CD4-positive, alpha-beta memory T cell (primary cell): Measurements from ENCODE around the gene VASP. TPM values are rescaled to one million over a fixed set of nuclear protein-coding genes. Genes with fewer than 3 reads are reported as not detected.
A peak's percentile ranks its signal among the peaks of the same experiment; 100 is the strongest.

Experiments used
- CTCF ChIA-PET: fragments of 350-600 bp; sonication (Branson Sonifier 250); formaldehyde crosslinking; loops from one replicate; lab custom pipeline; 2021; ENCODE audit warnings: inconsistent platforms; ENCODE audit not compliant: partially characterized antibody; lab: Charles Lee
- POLR2A ChIA-PET: fragments of 350-600 bp; sonication (Branson Sonifier 250); formaldehyde crosslinking; loops from one replicate; lab custom pipeline; 2021; ENCODE audit not compliant: partially characterized antibody; lab: Charles Lee
- DNase-seq, 5 donors: peaks; one replicate each; pipeline versions ENCODE4 v3.0.0 to v3.0.0-alpha.2; 2020 to 2022; ENCODE audit warnings: mixed read lengths in 1 of 5
- H3K27ac ChIP-seq: one replicate; pipeline ENCODE4 v1.7.0; 2013; ENCODE audit warnings: low read depth, low read length
- H3K27me3 ChIP-seq: 2 replicates; pipeline ENCODE4 v1.7.0; 2013; ENCODE audit warnings: mild to moderate bottlenecking, low read length, moderate library complexity; ENCODE audit not compliant: insufficient read depth
- H3K36me3 ChIP-seq: 2 replicates; pipeline ENCODE4 v1.7.0; 2013; ENCODE audit warnings: mild to moderate bottlenecking, low read length, moderate library complexity; ENCODE audit not compliant: insufficient read depth
- H3K4me1 ChIP-seq: 2 replicates; pipeline ENCODE4 v1.7.0; 2013; ENCODE audit warnings: mild to moderate bottlenecking, low read length, moderate library complexity; ENCODE audit not compliant: insufficient read depth
- H3K4me3 ChIP-seq, 2 donors: one replicate each; pipeline ENCODE4 v1.7.0; 2013; ENCODE audit warnings: low read length in 2 of 2, mild to moderate bottlenecking in 1 of 2
- H3K9me3 ChIP-seq, 2 donors: one replicate each; pipeline ENCODE4 v1.7.0; 2013; ENCODE audit warnings: low read length in 2 of 2, control low read depth in 1 of 2; ENCODE audit not compliant: control insufficient read depth in 1 of 2
- H3K27ac Mint-ChIP-seq, 7 donors: one replicate each; pipeline ENCODE4 v1.8.0; 2020 to 2021; ENCODE audit warnings: mixed read lengths in 7 of 7, mild to moderate bottlenecking in 6 of 7, inconsistent platforms in 3 of 7, moderate library complexity in 3 of 7
- H3K27me3 Mint-ChIP-seq, 2 donors: one replicate each; pipeline ENCODE4 v1.8.0; 2020 to 2021; ENCODE audit warnings: mixed read lengths in 2 of 2
- H3K36me3 Mint-ChIP-seq, 2 donors: one replicate each; pipeline ENCODE4 v1.8.0; 2020 to 2021; ENCODE audit warnings: mixed read lengths in 2 of 2, inconsistent platforms in 1 of 2, mild to moderate bottlenecking in 1 of 2
- H3K4me1 Mint-ChIP-seq, 4 donors: one replicate each; pipeline ENCODE4 v1.8.0; 2020 to 2021; ENCODE audit warnings: mixed read lengths in 4 of 4, mild to moderate bottlenecking in 1 of 4
- H3K4me3 Mint-ChIP-seq, 8 donors: one replicate each; pipeline ENCODE4 v1.8.0; 2020 to 2021; ENCODE audit warnings: mixed read lengths in 8 of 8, mild to moderate bottlenecking in 7 of 8, moderate library complexity in 6 of 8, inconsistent platforms in 3 of 8
- H3K9me3 Mint-ChIP-seq, 8 donors: one replicate each; pipeline ENCODE4 v1.8.0; 2020 to 2021; ENCODE audit warnings: mixed read lengths in 8 of 8, mild to moderate bottlenecking in 5 of 8, inconsistent platforms in 3 of 8, moderate library complexity in 1 of 8
- intact Hi-C: fragments of 100-400 bp; cut with micrococcal nuclease; formaldehyde crosslinking; loops from one replicate; pipeline ENCODE4 v1.15.1; 2023
- polyA plus RNA-seq, 2 donors: library from polyadenylated mRNA; unstranded; fragments of 300-500 nt; fragmentation: Illumina TruSeq; gene quantifications; one replicate each; pipeline ENCODE4 v1.2.3, GENCODE V29; 2021
- total RNA-seq, 2 experiments: library from RNA; stranded (reverse); gene quantifications; one replicate each; pipeline ENCODE4 v1.2.3, GENCODE V29; 2021

Gene VASP
- total and polyA plus RNA-seq, 4 experiments from 2014 or later, result 49.1 to 92.8 (median 71.6) TPM

GRCh38 chr19:45485305-45486077 is 21.8 kb upstream of the VASP start:
- peak; percentile 93 to 97 (median 95) for DNase-seq
- H3K4me1 Mint-ChIP-seq, result peaks cover 0 to 11% (median 7%) of the 10 kb centered on the region in 4 donors
- intact Hi-C loops, result loop anchor here (1.0 kb wide), 5 partner anchors 21 to 157 kb away; partner anchors contain the start of gene PPP1R13L
- POLR2A ChIA-PET, result interaction anchor here (0.6 to 3.4 kb wide), 10 partner anchors 11 to 207 kb away, joined by 3 to 36 read pairs (median 4); partner anchors contain the start of genes FOSB, PPM1N, QPCTL and SNRPD2
- H3K36me3 Mint-ChIP-seq, result no peaks in the 10 kb centered on the region
- Histone ChIP-seq H3K4me3 (peak overlapping the region; percentile 66 to 88), H3K9me3 (no peaks in the 10 kb centered on the region), H3K27me3 (no peaks in the 10 kb centered on the region), H3K4me1 (peaks cover 5% of the 10 kb centered on the region), H3K27ac (peak overlapping the region; percentile 34), H3K36me3 (no peaks in the 10 kb centered on the region)
- peaks cover 2 to 3% of the 10 kb centered on the region in 2 donors for H3K27me3 Mint-ChIP-seq
- CTCF ChIA-PET, result interaction anchor here (0.7 to 16.8 kb wide), 34 partner anchors 11 to 446 kb away, joined by 3 to 487 read pairs (median 5); partner anchors contain the start of genes CLASRP, EML2, ERCC1 and FBXO46
- peaks cover 0 to 10% (median 0%) of the 10 kb centered on the region in 8 donors for H3K9me3 Mint-ChIP-seq
- peak overlapping the region; percentile 72 to 94 (median 89) for H3K27ac Mint-ChIP-seq
- peak overlapping the region; percentile 91 to 97 (median 93) for H3K4me3 Mint-ChIP-seq

DNA sequence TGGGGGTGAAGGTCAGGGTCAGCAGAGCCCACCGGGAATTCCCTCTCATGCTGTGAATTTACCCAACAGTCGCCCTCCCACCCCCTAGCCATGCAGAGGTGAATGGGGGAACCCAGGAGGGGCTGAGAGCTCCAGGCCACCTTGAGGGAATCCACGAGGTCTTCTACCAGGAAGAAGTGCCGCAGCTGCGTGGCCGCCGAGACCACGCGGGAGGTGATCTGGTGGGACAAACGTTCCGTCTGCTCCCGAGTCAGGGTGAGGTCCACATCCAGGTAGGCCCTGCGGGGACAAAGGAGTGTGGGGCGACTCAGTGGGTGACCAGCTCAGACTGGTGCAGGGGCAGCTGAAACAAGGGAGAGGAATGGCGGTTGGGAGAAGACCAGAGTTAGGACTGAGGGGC is 18.6 kb upstream of the VASP start:
- Histone ChIP-seq H3K9me3 (no peaks in the 10 kb centered on the region), H3K4me1 (peaks cover 12% of the 10 kb centered on the region), H3K27ac (no peak overlapping the region), H3K4me3 (no peak overlapping the region), H3K27me3 (peaks cover 10% of the 10 kb centered on the region), H3K36me3 (no peaks in the 10 kb centered on the region)
- Mint-ChIP-seq H3K27ac (peak overlapping the region in 2 of 7 donors; percentile 51 to 54), H3K4me3 (peak overlapping the region in 1 of 8 donors; percentile 43), H3K27me3 (peaks cover 5 to 9% of the 10 kb centered on the region in 2 donors), H3K4me1 (peaks cover 6 to 19% (median 11%) of the 10 kb centered on the region in 4 donors), H3K9me3 (peaks cover 0 to 6% (median 0%) of the 10 kb centered on the region in 8 donors), H3K36me3 (no peaks in the 10 kb centered on the region)
- no peak for DNase-seq
- ChIA-PET CTCF (interaction anchor here (2.5 to 16.8 kb wide), 2 partner anchors 10 to 51 kb away, joined by 19 to 487 read pairs; no protein-coding TSS in a partner anchor), POLR2A (interaction anchor here (1.1 to 1.4 kb wide), 2 partner anchors 10 to 49 kb away, joined by 3 read pairs; no protein-coding TSS in a partner anchor)
- intact Hi-C loops, result no loop called here

- H3K36me3 ChIP-seq, result no peaks in the 10 kb centered on the region
- Mint-ChIP-seq H3K27ac (peak overlapping the region in 2 of 7 donors; percentile 51 to 54), H3K36me3 (no peaks in the 10 kb centered on the region), H3K4me1 (peaks cover 6 to 22% (median 9%) of the 10 kb centered on the region in 4 donors), H3K27me3 (peaks cover 5 to 9% of the 10 kb centered on the region in 2 donors), H3K9me3 (peaks cover 0 to 6% (median 0%) of the 10 kb centered on the region in 8 donors), H3K4me3 (peak overlapping the region in 1 of 8 donors; percentile 43)
- H3K4me1 ChIP-seq, result peaks cover 12% of the 10 kb centered on the region
- peaks cover 10% of the 10 kb centered on the region for H3K27me3 ChIP-seq
- intact Hi-C loops, result no loop called here
- H3K4me3 ChIP-seq, result no peak overlapping the region
- CTCF ChIA-PET, result interaction anchor here (2.5 to 16.8 kb wide), 2 partner anchors 11 to 51 kb away, joined by 19 to 487 read pairs; no protein-coding TSS in a partner anchor
- DNase-seq, result no peak
- no peak overlapping the region for H3K27ac ChIP-seq
- no peaks in the 10 kb centered on the region for H3K9me3 ChIP-seq
- POLR2A ChIA-PET, result interaction anchor here (1.1 kb wide), 1 partner anchor 50 kb away, joined by 3 read pairs; no protein-coding TSS in a partner anchor
These were observed 17.9 kb upstream of the VASP start for GRCh38 chr19:45489216-45489855.

GRCh38 chr19:45492137-45492626 is 15.1 kb upstream of the VASP start:
- Histone ChIP-seq H3K9me3 (no peaks in the 10 kb centered on the region), H3K4me3 (no peak overlapping the region), H3K36me3 (no peaks in the 10 kb centered on the region), H3K27me3 (peaks cover 10% of the 10 kb centered on the region), H3K27ac (no peak overlapping the region), H3K4me1 (peaks cover 19% of the 10 kb centered on the region)
- H3K4me3 Mint-ChIP-seq, result peak overlapping the region in 1 of 8 donors; percentile 14
- peaks cover 11 to 29% (median 19%) of the 10 kb centered on the region in 4 donors for H3K4me1 Mint-ChIP-seq
- peaks cover 8 to 9% of the 10 kb centered on the region in 2 donors for H3K27me3 Mint-ChIP-seq
- peaks cover 0 to 2% (median 0%) of the 10 kb centered on the region in 8 donors for H3K9me3 Mint-ChIP-seq
- intact Hi-C loops, result no loop called here
- ChIA-PET CTCF (interaction anchor here (1.7 kb wide), 1 partner anchor 64 kb away, joined by 3 read pairs; no protein-coding TSS in a partner anchor), POLR2A (no interaction called here)
- DNase-seq, result no peak
- no peaks in the 10 kb centered on the region for H3K36me3 Mint-ChIP-seq
- H3K27ac Mint-ChIP-seq, result no peak overlapping the region

GRCh38 chr19:45492627-45493470 is 14.4 kb upstream of the VASP start:
- DNase-seq, result no peak
- H3K27ac ChIP-seq, result no peak overlapping the region
- H3K27me3 ChIP-seq, result peaks cover 10% of the 10 kb centered on the region
- H3K4me3 ChIP-seq, result no peak overlapping the region
- POLR2A ChIA-PET, result no interaction called here
- Mint-ChIP-seq H3K27ac (peak overlapping the region in 1 of 7 donors; percentile 41), H3K9me3 (peaks cover 0 to 2% (median 0%) of the 10 kb centered on the region in 8 donors), H3K4me1 (peaks cover 13 to 35% (median 23%) of the 10 kb centered on the region in 4 donors), H3K36me3 (no peaks in the 10 kb centered on the region), H3K27me3 (peaks cover 8 to 9% of the 10 kb centered on the region in 2 donors), H3K4me3 (peak overlapping the region in 2 of 8 donors; percentile 57 to 73)
- H3K4me1 ChIP-seq, result peaks cover 24% of the 10 kb centered on the region
- intact Hi-C loops, result loop anchor here (1.0 kb wide), 1 partner anchor 65 kb away; no protein-coding TSS in a partner anchor
- CTCF ChIA-PET, result no interaction called here
- no peaks in the 10 kb centered on the region for H3K9me3 ChIP-seq
- no peaks in the 10 kb centered on the region for H3K36me3 ChIP-seq

DNA sequence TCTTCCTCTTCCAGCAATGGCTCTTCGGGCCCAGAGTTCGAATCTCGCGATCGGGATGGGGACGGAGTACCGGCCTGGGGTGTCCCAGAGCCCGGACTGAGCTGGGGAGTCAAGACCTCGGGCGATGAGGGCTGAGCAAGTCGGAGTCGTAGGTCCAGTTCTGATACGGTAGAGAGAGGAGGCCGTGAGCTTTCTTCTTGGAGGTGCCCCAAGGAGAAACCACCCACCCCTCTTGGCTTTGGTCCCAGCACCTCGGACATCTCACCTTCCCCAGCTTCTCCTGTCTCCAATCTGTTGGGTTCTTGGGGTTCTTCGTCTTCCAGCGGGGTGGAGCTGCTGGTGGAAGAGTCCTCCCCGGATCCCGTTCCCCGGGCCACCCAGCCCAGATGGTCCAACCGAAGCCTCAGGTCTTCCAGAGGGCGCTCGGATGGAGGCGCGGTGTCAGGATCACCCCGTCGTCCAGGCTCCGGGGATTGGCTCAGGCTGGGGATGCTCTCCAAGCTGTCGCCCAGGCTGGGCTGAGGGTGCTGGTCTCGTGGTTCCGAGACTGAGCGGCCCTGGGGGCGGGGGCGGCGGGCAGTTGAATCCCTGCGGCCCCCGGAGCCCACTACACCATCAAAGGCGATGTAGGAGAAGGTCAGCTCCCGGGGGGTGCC is 12.9 kb upstream of the VASP start:
- Histone ChIP-seq H3K27ac (no peak overlapping the region), H3K27me3 (peaks cover 10% of the 10 kb centered on the region), H3K4me3 (no peak overlapping the region), H3K9me3 (no peaks in the 10 kb centered on the region), H3K4me1 (peaks cover 40% of the 10 kb centered on the region), H3K36me3 (no peaks in the 10 kb centered on the region)
- POLR2A ChIA-PET, result interaction anchor here (0.9 kb wide), 1 partner anchor 147 kb away, joined by 3 read pairs; no protein-coding TSS in a partner anchor
- Mint-ChIP-seq H3K4me1 (peaks cover 20 to 46% (median 33%) of the 10 kb centered on the region in 4 donors), H3K9me3 (peaks cover 0 to 2% (median 0%) of the 10 kb centered on the region in 8 donors), H3K4me3 (peak overlapping the region in 1 of 8 donors; percentile 46), H3K27ac (peak overlapping the region in 1 of 7 donors; percentile 41), H3K36me3 (peaks cover 0 to under 1% of the 10 kb centered on the region in 2 donors), H3K27me3 (peaks cover 5 to 7% of the 10 kb centered on the region in 2 donors)
- CTCF ChIA-PET, result interaction anchor here (0.6 to 6.5 kb wide), 10 partner anchors 9 to 196 kb away, joined by 3 to 52 read pairs (median 8); no protein-coding TSS in a partner anchor
- intact Hi-C loops, result no loop called here
- DNase-seq, result no peak
